NCI-H1105 treated with DMSO at 0.1 percent for 48 hours (cell line): Measurements from ENCODE around the gene SUCNR1.
A peak's percentile ranks its signal among the peaks of the same experiment; 100 is the strongest.
"Not testable (repeated sequence)": the region's sequence is repeated elsewhere in the genome, so short reads cannot be mapped to it uniquely, and the experiment has no call there.

Experiments used
- DNase-seq: peaks from one replicate; lab custom pipeline; 2025; lab: John Stamatoyannopoulos, UW

The SUCNR1 gene

GRCh38 chr3:151900884-151901643 is 27.6 kb downstream of the SUCNR1 start:
- DNase-seq: no peak

GRCh38 chr3:151901644-151902285 is 28.3 kb downstream of the SUCNR1 start:
- no peak for DNase-seq

- no peak for DNase-seq
Observed at GRCh38 chr3:151903501-151903991, 30.1 kb downstream of the SUCNR1 start.

GRCh38 chr3:151905647-151906046 is 32.2 kb downstream of the SUCNR1 start:
- no peak for DNase-seq

DNA sequence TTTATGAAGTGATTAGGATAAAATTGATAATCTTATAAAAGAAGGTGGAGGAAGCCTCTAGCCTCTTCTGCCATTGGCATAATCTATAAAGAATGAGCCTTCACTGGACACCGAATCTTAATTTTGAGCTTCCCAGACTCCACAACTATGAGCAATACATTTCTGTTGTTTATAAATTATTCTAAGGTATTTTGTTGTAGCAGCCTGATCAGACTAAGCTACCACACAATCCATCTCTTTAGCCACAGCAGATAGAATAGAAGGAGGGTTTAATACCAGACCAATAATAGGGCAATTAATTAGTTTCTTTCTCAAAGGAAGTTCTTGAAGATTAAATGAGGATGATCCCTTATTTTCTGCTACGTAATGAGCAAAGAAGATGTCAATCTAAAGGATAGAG is 33.3 kb downstream of the SUCNR1 start:
- no peak for DNase-seq

- no peak for DNase-seq
Observed at GRCh38 chr3:151908399-151908798, 35.0 kb downstream of the SUCNR1 start.

DNA sequence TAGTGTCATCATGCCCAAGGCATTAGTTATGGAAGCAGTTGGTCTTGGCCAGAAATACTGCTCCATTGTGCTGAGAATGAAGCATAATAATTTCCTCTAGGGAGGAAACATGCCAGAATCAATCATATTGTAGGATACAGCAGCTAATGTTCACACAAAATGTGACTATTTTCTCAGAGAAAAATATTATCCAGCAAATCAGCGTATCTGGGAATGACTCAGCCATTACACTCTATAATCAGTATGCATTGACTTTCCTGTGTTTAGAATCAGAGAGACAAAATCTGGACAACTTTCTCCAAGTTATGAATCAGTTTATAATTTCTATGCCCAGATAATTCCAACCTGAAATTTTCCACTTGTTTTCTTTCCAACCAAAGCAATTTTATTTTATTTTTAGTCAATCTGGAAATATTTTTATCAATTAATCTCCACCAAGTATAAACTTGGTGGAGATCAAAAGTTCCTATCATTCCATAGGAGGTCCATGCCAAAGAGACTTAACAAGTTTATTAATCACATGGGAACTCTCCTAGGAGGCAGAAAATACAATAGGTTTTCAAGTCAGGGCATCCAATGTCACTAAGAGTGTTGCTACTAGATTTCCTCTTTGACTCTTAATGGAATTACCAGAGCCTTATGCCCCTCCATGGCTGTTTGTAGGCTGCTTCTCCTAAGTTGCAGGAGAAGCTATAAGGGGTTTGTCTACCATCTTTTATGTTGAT is 36.4 kb downstream of the SUCNR1 start:
- no peak for DNase-seq

DNA sequence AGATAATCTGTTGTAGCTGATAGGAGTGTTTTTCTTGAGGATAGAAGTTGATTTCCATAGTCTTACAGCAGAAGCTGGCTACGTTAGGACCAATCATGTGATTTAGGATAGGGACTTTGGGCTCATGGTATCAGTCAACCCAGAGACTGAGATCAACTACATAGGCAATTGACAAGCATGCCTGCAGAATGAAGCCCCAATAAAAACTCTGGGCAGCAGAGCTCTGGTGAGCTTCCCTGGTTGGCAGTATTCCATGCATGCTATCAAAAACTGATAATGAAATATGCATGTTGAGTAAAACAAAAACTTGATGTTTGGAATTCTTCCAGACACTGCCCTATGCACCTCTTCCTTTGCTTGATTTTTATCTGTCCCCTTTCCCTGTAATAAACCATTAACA is 38.0 kb downstream of the SUCNR1 start:
- no peak for DNase-seq

DNA sequence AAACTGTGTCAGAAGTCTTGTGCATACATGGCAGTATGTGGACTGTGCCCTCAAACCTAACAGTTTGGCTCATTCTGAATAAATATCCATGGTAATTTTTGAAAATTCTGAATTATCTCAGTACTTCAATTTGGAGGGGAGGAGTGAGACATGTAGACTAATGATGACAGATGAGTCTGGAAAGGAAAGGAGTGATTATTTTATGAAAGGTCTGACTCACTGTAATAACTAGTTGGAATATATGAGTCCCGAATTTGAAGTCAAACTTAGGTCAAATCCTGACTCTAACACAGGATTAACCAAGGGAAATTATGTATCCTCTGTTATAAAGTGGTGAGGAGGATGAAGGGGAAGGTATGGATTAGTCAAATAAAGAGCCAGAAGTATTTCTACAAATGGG is 38.6 kb downstream of the SUCNR1 start:
- no peak for DNase-seq

DNA sequence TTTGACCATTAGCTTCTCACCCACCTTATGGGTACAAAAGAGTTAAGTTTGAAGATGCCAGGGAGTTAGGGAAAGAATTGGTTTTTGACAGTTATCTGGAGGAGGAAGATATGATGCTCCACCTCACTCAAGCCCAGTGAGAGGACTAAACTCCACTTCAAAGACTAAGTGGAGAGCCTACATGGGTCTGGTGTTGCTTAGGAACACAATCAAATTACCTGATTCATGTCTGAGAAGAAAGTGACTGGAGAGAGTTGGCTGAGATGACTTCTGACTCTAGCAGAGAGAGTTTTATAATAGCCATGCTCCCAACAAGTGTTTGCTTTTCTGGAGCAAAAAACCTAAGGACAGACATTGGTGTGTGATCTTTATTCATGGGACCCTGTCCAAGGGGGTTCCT is 43.3 kb downstream of the SUCNR1 start:
- no peak for DNase-seq

- DNase-seq: peak; percentile 76
Observed at GRCh38 chr3:151918253-151919029, 45.0 kb downstream of the SUCNR1 start.

GRCh38 chr3:151919030-151919328 is 45.5 kb downstream of the SUCNR1 start:
- no peak for DNase-seq

GRCh38 chr3:151919446-151919845 is 46.0 kb downstream of the SUCNR1 start:
- DNase-seq: no peak

- DNase-seq: no peak
Observed at GRCh38 chr3:151923901-151924300, 50.5 kb downstream of the SUCNR1 start.

DNA sequence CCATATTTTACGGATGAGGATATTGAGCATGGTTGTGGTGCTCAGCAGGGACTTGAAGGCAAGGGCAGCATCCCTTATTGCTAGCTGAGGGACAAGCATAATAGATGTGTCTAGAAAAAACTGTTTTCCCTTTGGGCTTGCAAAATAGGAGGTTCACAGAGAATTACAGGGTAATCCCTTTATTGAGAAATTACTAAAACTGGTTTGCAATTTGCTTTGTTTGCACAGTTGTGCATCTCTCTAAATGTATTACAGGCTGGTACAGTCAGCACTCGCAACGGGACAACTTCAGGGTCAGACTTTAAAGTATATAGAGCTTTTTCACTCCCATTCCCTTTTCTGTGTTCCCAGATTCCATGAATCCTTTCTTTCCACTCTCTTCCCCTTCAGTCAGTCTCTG is 51.3 kb downstream of the SUCNR1 start:
- DNase-seq: no peak

- DNase-seq: no peak
Observed at GRCh38 chr3:151925419-151925818, 52.0 kb downstream of the SUCNR1 start.

DNA sequence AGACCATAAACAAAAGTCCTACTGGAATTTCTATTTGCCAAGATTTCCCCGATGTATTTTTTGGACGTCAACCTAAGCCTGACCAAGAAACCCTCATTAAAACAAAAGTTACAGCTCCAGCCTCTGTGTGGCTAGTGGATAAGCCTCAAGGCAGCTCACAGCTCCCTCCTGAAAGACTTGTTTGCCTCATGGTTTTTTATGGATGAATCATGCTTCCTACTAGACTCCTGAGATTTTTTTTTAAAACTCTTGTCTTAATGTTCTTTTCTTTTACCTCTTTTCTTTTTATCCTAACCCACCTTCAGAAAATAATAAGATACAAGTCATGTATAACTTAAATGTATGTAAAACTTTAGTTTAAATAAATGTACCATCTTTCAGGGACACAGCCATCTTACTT is 52.4 kb downstream of the SUCNR1 start:
- DNase-seq: no peak

GRCh38 chr3:151926956-151927355 is 53.5 kb downstream of the SUCNR1 start:
- no peak for DNase-seq

GRCh38 chr3:151927915-151928525 is 54.6 kb downstream of the SUCNR1 start:
- DNase-seq: not testable (repeated sequence)

DNA sequence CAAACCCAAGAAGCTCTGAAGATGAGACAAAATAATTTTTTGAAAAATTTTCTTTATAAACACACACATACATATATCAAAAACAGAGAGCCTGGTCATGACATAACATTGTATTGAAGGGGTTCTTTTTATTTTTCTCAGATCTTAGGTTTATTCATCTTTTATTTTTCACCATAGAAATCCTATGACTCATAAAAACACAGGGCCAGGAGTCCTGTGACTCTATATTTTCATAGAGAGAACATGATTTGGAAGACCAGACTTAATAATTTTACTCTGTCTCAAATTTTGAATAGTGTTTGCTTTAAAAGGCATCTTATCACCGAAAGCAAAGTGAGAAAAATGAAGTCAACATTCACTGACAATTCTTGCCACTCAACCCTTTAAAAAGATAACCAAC is 57.7 kb downstream of the SUCNR1 start:
- no peak for DNase-seq

GRCh38 chr3:151933234-151933853 is 59.9 kb downstream of the SUCNR1 start:
- no peak for DNase-seq
